ENCODE data around the gene RARA.

The RARA gene

DNA sequence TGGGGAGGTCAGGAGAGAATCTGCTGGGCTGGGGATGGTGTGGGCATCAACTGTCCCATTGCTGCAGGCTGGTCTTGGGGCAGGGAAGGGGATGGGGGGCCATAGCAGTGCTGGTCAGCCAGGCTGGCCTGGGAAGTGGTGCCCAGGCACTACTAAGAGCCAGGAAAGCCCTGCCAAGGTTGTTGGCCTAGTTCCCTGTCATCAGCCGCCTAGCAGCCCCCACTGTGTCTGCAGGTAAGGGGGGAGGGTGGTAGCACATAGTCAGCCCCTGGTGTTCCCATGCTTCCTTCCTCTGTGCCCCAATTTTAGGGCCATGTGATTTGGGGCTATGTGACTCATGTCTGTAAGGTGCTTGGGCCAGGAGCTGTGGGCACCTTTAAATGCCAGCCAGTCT, 37.8 kb downstream of the RARA start:
- no peaks in the 10 kb centered on the region for H3K9me3 ChIP-seq (ENCODE audit: control insufficient read depth in 2 of 2, low read length in 2 of 2)
- peak overlapping the region; percentile 91 to 94 for H3K9ac ChIP-seq (ENCODE audit: low read depth in 1 of 2, low read length in 2 of 2)
- H3K27ac ChIP-seq (ENCODE audit: low read depth in 2 of 2, low read length in 2 of 2): peak overlapping the region; percentile 92 to 95
- H3K36me3 ChIP-seq (ENCODE audit: control insufficient read depth in 2 of 2, insufficient read depth in 2 of 2, low read length in 2 of 2): peaks cover 13 to 25% of the 10 kb centered on the region in 2 donors
- peaks cover 59 to 72% of the 10 kb centered on the region in 2 donors for H3K4me1 ChIP-seq (ENCODE audit: control insufficient read depth in 2 of 2, insufficient read depth in 2 of 2, low read length in 2 of 2)
- H3K4me3 ChIP-seq (ENCODE audit: low read length in 2 of 2): peak overlapping the region in 1 of 2 donors; percentile 82
- no peaks in the 10 kb centered on the region for H3K27me3 ChIP-seq (ENCODE audit: control insufficient read depth in 2 of 2, insufficient read depth in 2 of 2, low read length in 2 of 2)

DNA sequence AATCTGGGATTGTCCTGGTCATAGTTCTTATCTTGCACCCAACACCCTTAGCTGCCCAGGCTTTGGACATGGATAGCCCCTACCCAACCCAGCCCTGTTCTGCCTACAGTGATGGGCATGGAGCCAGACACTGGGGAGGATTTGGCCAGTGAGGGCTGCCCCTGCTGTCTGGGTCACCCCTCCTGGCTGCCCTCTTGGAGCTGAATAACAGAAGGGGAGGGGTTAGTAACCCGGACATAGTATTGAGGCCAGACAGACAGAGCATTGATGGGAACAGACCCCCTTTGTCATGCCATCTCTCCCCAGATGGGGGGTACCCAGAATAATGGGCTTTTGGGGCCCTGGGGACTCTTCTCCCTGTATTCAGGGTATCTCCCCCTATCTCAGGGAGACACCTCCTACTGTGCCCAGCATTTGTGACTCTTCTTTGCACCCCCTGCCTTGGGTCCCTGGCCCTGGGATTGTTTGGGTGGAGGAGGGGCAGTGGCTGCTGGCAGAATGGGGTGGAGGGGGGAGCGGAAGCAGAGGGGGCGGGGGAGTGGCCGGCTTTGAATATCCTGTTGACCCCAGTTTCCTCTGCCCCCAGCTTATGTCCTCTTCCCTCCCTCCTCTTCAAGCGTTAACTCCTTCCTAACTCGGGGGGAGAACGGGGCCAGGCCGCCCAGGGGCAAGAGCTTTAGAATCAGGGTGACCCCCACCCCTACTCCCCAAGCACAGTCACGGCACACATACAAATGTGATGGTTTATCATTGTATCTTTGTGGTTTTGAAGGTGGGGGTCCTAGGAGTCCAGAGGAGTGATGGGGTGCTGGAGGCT, 38.5 kb downstream of the RARA start:
- Histone ChIP-seq H3K4me1 (ENCODE audit: control insufficient read depth in 2 of 2, insufficient read depth in 2 of 2, low read length in 2 of 2) (peaks cover 59 to 75% of the 10 kb centered on the region in 2 donors), H3K4me3 (ENCODE audit: low read length in 2 of 2) (peak overlapping the region in 1 of 2 donors; percentile 82), H3K9me3 (ENCODE audit: control insufficient read depth in 2 of 2, low read length in 2 of 2) (no peaks in the 10 kb centered on the region), H3K36me3 (ENCODE audit: control insufficient read depth in 2 of 2, insufficient read depth in 2 of 2, low read length in 2 of 2) (peaks cover 21 to 33% of the 10 kb centered on the region in 2 donors), H3K27ac (ENCODE audit: low read depth in 2 of 2, low read length in 2 of 2) (peak overlapping the region; percentile 92 to 95), H3K9ac (ENCODE audit: low read depth in 1 of 2, low read length in 2 of 2) (peak overlapping the region in 1 of 2 donors; percentile 91), H3K27me3 (ENCODE audit: control insufficient read depth in 2 of 2, insufficient read depth in 2 of 2, low read length in 2 of 2) (no peaks in the 10 kb centered on the region)

DNA sequence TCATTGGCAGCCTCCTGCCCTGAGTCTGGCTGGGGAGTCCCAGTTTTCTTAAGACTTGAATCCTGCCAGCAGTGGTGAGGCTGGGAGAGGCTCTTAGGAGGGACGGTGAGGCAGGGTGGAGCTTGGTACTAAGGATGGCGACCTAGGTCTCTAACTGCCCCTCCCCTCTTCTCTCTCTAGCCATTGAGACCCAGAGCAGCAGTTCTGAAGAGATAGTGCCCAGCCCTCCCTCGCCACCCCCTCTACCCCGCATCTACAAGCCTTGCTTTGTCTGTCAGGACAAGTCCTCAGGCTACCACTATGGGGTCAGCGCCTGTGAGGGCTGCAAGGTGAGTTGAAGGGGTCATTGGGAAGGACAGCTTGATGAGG, 39.1 kb downstream of the RARA start:
- H3K9ac ChIP-seq (ENCODE audit: low read depth in 1 of 2, low read length in 2 of 2): no peak overlapping the region

DNA sequence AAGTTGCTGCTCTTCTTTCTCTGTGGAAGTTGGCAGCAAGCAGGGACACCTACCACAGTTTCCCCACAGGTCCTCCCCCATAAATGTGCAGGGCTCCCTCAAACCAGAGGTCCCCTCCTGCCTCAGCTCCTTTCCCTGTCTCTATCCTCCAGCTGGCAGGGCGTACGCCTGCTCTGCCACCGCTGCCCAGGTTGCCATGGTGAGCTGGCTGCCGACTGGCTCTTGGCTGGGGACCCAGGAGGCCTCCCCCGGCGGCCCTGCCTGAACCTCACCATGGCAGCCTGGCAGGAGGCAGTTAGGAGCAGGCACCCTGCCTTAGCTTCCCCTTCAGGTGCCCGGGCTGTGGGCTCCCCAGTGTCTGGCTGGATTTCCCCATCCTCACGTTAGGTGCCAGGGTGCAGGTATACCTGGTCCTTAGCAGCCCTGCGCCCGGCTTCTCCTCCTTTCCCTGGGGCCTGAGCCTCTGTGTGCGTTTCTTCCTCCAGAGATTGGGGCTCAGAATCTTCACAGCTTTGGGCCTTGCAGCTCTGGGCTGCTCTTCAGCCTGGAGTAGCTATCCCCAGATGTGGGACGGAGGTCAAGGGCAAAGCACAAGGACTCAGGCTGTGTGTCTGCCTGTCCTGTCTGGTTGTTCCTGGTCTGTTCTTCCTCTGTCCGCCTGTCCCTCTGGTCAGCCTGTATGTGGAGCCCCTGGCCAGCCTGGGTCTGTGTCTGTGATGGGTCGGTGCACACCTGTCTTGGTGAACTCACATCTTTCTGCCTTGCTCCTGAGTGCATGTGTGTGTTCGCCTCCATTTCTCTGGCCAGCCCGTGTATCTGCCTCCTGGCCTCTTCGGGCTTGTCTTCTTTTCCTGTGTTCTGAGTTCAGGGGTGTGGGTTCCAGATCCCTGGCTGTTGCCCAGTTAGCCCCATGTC, 39.8 kb downstream of the RARA start:
- Histone ChIP-seq H3K4me1 (ENCODE audit: control insufficient read depth in 2 of 2, insufficient read depth in 2 of 2, low read length in 2 of 2) (peaks cover 52 to 64% of the 10 kb centered on the region in 2 donors), H3K27me3 (ENCODE audit: control insufficient read depth in 2 of 2, insufficient read depth in 2 of 2, low read length in 2 of 2) (no peaks in the 10 kb centered on the region), H3K9ac (ENCODE audit: low read depth in 1 of 2, low read length in 2 of 2) (peak overlapping the region in 1 of 2 donors; percentile 41), H3K36me3 (ENCODE audit: control insufficient read depth in 2 of 2, insufficient read depth in 2 of 2, low read length in 2 of 2) (peaks cover 30 to 43% of the 10 kb centered on the region in 2 donors), H3K27ac (ENCODE audit: low read depth in 2 of 2, low read length in 2 of 2) (peak overlapping the region in 1 of 2 donors; percentile 52), H3K9me3 (ENCODE audit: control insufficient read depth in 2 of 2, low read length in 2 of 2) (no peaks in the 10 kb centered on the region), H3K4me3 (ENCODE audit: low read length in 2 of 2) (peak overlapping the region in 1 of 2 donors; percentile 31)

More for the DNA sequence above, 39.1 kb downstream of the RARA start:
- H3K9me3 ChIP-seq (ENCODE audit: control insufficient read depth in 2 of 2, low read length in 2 of 2): no peaks in the 10 kb centered on the region
- peak overlapping the region in 1 of 2 donors; percentile 31 for H3K4me3 ChIP-seq (ENCODE audit: low read length in 2 of 2)
- peaks cover 55 to 71% of the 10 kb centered on the region in 2 donors for H3K4me1 ChIP-seq (ENCODE audit: control insufficient read depth in 2 of 2, insufficient read depth in 2 of 2, low read length in 2 of 2)
- H3K36me3 ChIP-seq (ENCODE audit: control insufficient read depth in 2 of 2, insufficient read depth in 2 of 2, low read length in 2 of 2): peaks cover 27 to 39% of the 10 kb centered on the region in 2 donors
- peak overlapping the region in 1 of 2 donors; percentile 52 for H3K27ac ChIP-seq (ENCODE audit: low read depth in 2 of 2, low read length in 2 of 2)
- H3K27me3 ChIP-seq (ENCODE audit: control insufficient read depth in 2 of 2, insufficient read depth in 2 of 2, low read length in 2 of 2): no peaks in the 10 kb centered on the region

DNA sequence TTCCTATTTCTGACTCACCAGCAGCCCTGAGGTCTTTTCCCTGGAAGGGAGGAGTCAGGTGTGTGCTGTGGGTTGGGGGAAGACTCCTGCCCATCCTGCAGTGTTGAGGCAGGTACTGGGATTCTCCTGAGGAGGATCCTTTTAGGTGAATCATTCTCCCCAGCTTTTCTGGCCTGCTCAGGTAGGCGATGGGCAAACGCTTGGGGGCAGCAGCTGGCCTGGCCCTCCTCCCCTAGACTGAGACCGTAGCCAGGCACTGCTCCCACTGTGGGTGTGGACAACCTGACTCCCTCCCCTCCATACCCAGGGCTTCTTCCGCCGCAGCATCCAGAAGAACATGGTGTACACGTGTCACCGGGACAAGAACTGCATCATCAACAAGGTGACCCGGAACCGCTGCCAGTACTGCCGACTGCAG, 40.5 kb downstream of the RARA start:
- Histone ChIP-seq H3K27ac (ENCODE audit: low read depth in 2 of 2, low read length in 2 of 2) (no peak overlapping the region), H3K27me3 (ENCODE audit: control insufficient read depth in 2 of 2, insufficient read depth in 2 of 2, low read length in 2 of 2) (no peaks in the 10 kb centered on the region), H3K36me3 (ENCODE audit: control insufficient read depth in 2 of 2, insufficient read depth in 2 of 2, low read length in 2 of 2) (peaks cover 35 to 49% of the 10 kb centered on the region in 2 donors), H3K4me1 (ENCODE audit: control insufficient read depth in 2 of 2, insufficient read depth in 2 of 2, low read length in 2 of 2) (peaks cover 45 to 57% of the 10 kb centered on the region in 2 donors), H3K9me3 (ENCODE audit: control insufficient read depth in 2 of 2, low read length in 2 of 2) (no peaks in the 10 kb centered on the region), H3K4me3 (ENCODE audit: low read length in 2 of 2) (peak overlapping the region in 1 of 2 donors; percentile 9), H3K9ac (ENCODE audit: low read depth in 1 of 2, low read length in 2 of 2) (no peak overlapping the region)

DNA sequence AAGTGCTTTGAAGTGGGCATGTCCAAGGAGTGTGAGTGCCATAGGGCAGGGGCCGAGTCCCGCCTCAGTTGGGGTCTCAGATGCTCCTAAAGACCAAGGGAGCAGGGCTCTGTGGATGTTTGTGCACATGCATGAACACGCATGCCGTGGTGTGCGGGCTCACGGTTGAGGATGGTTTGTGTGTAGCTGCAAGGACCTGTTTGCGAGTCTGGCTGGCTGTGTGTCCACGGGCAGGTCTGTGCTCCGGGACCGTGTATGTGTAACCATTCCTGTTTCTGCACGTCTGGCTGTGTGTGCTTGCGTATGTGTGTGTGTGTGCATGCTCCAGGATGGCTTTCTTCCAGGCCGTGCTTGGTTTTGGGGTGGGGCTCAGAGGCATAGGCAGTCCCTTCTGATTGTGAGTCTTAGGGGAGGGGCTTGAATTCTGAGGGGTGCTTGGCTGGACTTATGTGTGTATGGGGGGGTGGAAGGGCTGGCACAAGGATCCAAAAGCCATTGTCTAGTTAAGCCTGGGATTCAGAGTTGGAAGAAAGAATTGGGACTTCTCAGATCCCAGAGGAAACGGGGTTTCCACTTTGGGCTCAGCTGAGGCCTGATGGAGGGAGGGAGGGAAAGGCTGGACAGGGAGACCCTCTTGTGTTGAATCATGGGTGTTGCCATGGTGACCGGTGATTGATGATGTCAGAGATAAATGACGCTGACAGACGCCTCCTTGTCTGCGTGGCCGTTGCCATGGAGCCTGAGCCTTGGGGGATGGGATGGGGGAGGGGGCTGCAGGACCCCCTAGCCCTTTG, 41.1 kb downstream of the RARA start:
- no peaks in the 10 kb centered on the region for H3K9me3 ChIP-seq (ENCODE audit: control insufficient read depth in 2 of 2, low read length in 2 of 2)
- peak overlapping the region in 1 of 2 donors; percentile 9 for H3K4me3 ChIP-seq (ENCODE audit: low read length in 2 of 2)
- H3K36me3 ChIP-seq (ENCODE audit: control insufficient read depth in 2 of 2, insufficient read depth in 2 of 2, low read length in 2 of 2): peaks cover 36 to 52% of the 10 kb centered on the region in 2 donors
- no peak overlapping the region for H3K27ac ChIP-seq (ENCODE audit: low read depth in 2 of 2, low read length in 2 of 2)
- no peaks in the 10 kb centered on the region for H3K27me3 ChIP-seq (ENCODE audit: control insufficient read depth in 2 of 2, insufficient read depth in 2 of 2, low read length in 2 of 2)
- H3K4me1 ChIP-seq (ENCODE audit: control insufficient read depth in 2 of 2, insufficient read depth in 2 of 2, low read length in 2 of 2): peaks cover 40 to 51% of the 10 kb centered on the region in 2 donors
- H3K9ac ChIP-seq (ENCODE audit: low read depth in 1 of 2, low read length in 2 of 2): no peak overlapping the region

- peaks cover 42 to 59% of the 10 kb centered on the region in 2 donors for H3K36me3 ChIP-seq (ENCODE audit: control insufficient read depth in 2 of 2, insufficient read depth in 2 of 2, low read length in 2 of 2)
- no peak overlapping the region for H3K9ac ChIP-seq (ENCODE audit: low read depth in 1 of 2, low read length in 2 of 2)
- no peaks in the 10 kb centered on the region for H3K27me3 ChIP-seq (ENCODE audit: control insufficient read depth in 2 of 2, insufficient read depth in 2 of 2, low read length in 2 of 2)
- no peak overlapping the region for H3K27ac ChIP-seq (ENCODE audit: low read depth in 2 of 2, low read length in 2 of 2)
- H3K4me3 ChIP-seq (ENCODE audit: low read length in 2 of 2): no peak overlapping the region
- H3K4me1 ChIP-seq (ENCODE audit: control insufficient read depth in 2 of 2, insufficient read depth in 2 of 2, low read length in 2 of 2): peaks cover 39 to 47% of the 10 kb centered on the region in 2 donors
- H3K9me3 ChIP-seq (ENCODE audit: control insufficient read depth in 2 of 2, low read length in 2 of 2): no peaks in the 10 kb centered on the region
Observed at GRCh38 chr17:40350689-40351358, 41.8 kb downstream of the RARA start.

DNA sequence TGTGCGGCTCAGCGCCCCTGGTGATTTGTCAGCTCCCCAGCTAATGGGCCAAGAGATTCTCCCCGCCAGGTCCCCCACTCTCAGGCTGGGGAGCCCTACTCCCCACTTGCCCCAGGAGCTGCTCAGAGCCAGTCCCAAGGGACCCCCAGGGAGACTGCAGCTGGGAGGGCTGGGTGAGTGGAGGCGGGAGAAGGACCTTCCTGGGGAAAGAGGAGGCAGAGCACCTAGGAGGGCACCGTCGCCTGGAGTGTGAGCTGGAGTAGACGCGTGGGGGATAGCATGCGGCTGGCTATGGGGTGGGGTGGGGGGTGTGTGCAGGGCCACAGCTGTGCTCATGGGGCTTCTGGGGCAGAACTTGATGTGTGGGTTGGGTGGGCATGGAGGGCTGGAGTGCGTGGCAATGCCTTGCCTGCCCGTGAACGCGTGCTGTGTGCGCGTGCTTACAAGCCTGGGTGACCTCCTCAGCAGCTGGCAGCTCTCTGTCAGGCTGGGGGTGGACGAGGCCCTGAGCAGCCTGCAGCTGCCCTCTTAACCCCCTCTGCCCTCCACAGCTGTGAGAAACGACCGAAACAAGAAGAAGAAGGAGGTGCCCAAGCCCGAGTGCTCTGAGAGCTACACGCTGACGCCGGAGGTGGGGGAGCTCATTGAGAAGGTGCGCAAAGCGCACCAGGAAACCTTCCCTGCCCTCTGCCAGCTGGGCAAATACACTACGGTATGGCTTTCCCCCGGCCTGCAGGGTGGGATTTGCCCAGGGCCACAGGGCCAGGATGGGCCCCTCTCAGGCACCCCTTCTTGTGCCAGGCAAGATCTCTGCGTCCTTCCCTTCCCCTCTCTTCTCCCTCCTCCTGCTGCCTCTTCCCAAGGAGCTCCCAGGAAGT, 42.6 kb downstream of the RARA start:
- Histone ChIP-seq H3K27me3 (ENCODE audit: control insufficient read depth in 2 of 2, insufficient read depth in 2 of 2, low read length in 2 of 2) (no peaks in the 10 kb centered on the region), H3K36me3 (ENCODE audit: control insufficient read depth in 2 of 2, insufficient read depth in 2 of 2, low read length in 2 of 2) (peaks cover 48 to 63% of the 10 kb centered on the region in 2 donors), H3K4me1 (ENCODE audit: control insufficient read depth in 2 of 2, insufficient read depth in 2 of 2, low read length in 2 of 2) (peaks cover 33 to 39% of the 10 kb centered on the region in 2 donors), H3K9ac (ENCODE audit: low read depth in 1 of 2, low read length in 2 of 2) (no peak overlapping the region), H3K27ac (ENCODE audit: low read depth in 2 of 2, low read length in 2 of 2) (no peak overlapping the region), H3K9me3 (ENCODE audit: control insufficient read depth in 2 of 2, low read length in 2 of 2) (no peaks in the 10 kb centered on the region), H3K4me3 (ENCODE audit: low read length in 2 of 2) (no peak overlapping the region)
